Stomach (tissue), 9 donors: ENCODE data around the gene LRRC8B. TPM values are rescaled to one million over a fixed set of nuclear protein-coding genes. Genes with fewer than 3 reads are reported as not detected.

Experiments used
- DNase-seq, 2 donors: peaks; one replicate each; pipeline versions ENCODE4 v3.0.0 to v3.0.0-alpha.2; 2013 to 2019
- H3K27ac ChIP-seq, 5 donors: fragments of 200-600 bp in 4 of 5; sonication (generic) in 4 of 5; one replicate each; pipeline ENCODE4 v1.5.1; 2013 to 2019; ENCODE audit warnings: mild to moderate bottlenecking in 1 of 5, moderate library complexity in 1 of 5
- H3K27me3 ChIP-seq, 3 donors: fragments of 200-600 bp; sonication (generic); one replicate each; pipeline ENCODE4 v1.5.1; 2017 to 2019; ENCODE audit warnings: mixed run types in 1 of 3
- H3K36me3 ChIP-seq, 4 donors: fragments of 200-600 bp; sonication (generic); 1 replicate in 3 of 4; 2 replicates in 1 of 4; pipeline ENCODE4 v1.5.1; 2016 to 2019
- H3K4me1 ChIP-seq, 4 donors: fragments of 200-600 bp; sonication (generic); one replicate each; pipeline ENCODE4 v1.5.1; 2016 to 2019
- H3K4me3 ChIP-seq, 4 donors: fragments of 200-600 bp; sonication (generic) in 3 of 4; one replicate each; pipeline ENCODE4 v1.5.1; 2016 to 2019; ENCODE audit warnings: mild to moderate bottlenecking in 1 of 4
- H3K9me3 ChIP-seq, 4 donors: fragments of 200-600 bp; sonication (generic); one replicate each; pipeline ENCODE4 v1.5.1; 2016 to 2019
- CTCF ChIP-seq, 7 experiments: fragments of 450-650 bp in 4 of 7; fragments of 200-600 bp in 3 of 7; sonication (generic) in 3 of 7; IDR thresholded peaks; one replicate each; pipeline ENCODE4 v1.5.1; 2016 to 2019; ENCODE audit warnings: antibody characterized with exemption in 7 of 7, control low read depth in 2 of 7, mild to moderate bottlenecking in 1 of 7
- EP300 ChIP-seq: sonication (generic); formaldehyde crosslinking; IDR thresholded peaks from one replicate; pipeline ENCODE4 v1.6.1; 2017; ENCODE audit warnings: antibody characterized with exemption
- POLR2A ChIP-seq, 4 donors: fragments of 450-650 bp; IDR thresholded peaks; one replicate each; pipeline ENCODE4 v1.6.1; 2016; ENCODE audit warnings: antibody characterized with exemption in 4 of 4, control low read depth in 2 of 4, mild to moderate bottlenecking in 1 of 4, moderate library complexity in 1 of 4
- POLR2AphosphoS5 ChIP-seq, 3 donors: sonication (generic); formaldehyde crosslinking; IDR thresholded peaks; one replicate each; pipeline ENCODE4 v1.6.1; 2016; ENCODE audit warnings: antibody characterized with exemption in 3 of 3
- WGBS, 5 donors: extraction: QIAGEN DNeasy Blood & Tissue Kit in 3 of 5; methylation state at CpG; one replicate each; pipeline versions ENCODE4 v1.1.5 to v1.1.7; 2013 to 2018; 5-methylcytosine and 5-hydroxymethylcytosine counted together
- intact Hi-C: fragments of 100-400 bp; cut with DNase I; formaldehyde crosslinking; loops from one replicate; pipeline ENCODE4 v1.15.1; 2023; ENCODE audit warnings: low total_unique reads
- polyA plus RNA-seq, 3 donors: library from polyadenylated mRNA; stranded (reverse); fragments of 200-250 nt; gene quantifications; one replicate each; pipeline ENCODE4 v1.2.3, GENCODE V29; 2013
- total RNA-seq, 5 donors: library from RNA; depleted of rRNA; stranded (reverse); fragments of >200 nt; gene quantifications; one replicate each; pipeline versions ENCODE4 v1.1.0 to v1.2.3, GENCODE V29; 2014 to 2016
- donor health status: healthy with polysubstance abuse.
- donor health status: Bipolar disorder and iron deficiency.
- donor health status: healthy.

Gene LRRC8B
- total and polyA plus RNA-seq, 8 donors: 1.2 to 27.4 (median 7.1) TPM

- H3K9me3 ChIP-seq: no peaks in the 10 kb centered on the region
- intact Hi-C loops: loop anchor here (10.0 kb wide), 2 partner anchors 116 to 276 kb away; no protein-coding TSS in a partner anchor
- no peaks in the 10 kb centered on the region for H3K27me3 ChIP-seq
- TF ChIP-seq POLR2AphosphoS5 (IDR thresholded peaks at IDR 0.05) (no peak), EP300 (no peak), POLR2A (IDR thresholded peaks at IDR 0.05) (no peak), CTCF (IDR thresholded peaks at IDR 0.05) (no peak)
- H3K4me1 ChIP-seq: no peaks in the 10 kb centered on the region
- 72 to 88% (median 75%) methylated on average over 2 of the region's 2 CpGs for WGBS, 5 donors
- no peak overlapping the region for H3K4me3 ChIP-seq
- no peak for DNase-seq
- no peak overlapping the region for H3K27ac ChIP-seq
- no peaks in the 10 kb centered on the region for H3K36me3 ChIP-seq
Measured at GRCh38 chr1:89489047-89489729, 35.4 kb upstream of the LRRC8B start.

GRCh38 chr1:89490389-89490788, 34.2 kb upstream of the LRRC8B start:
- Histone ChIP-seq H3K4me1 (no peaks in the 10 kb centered on the region), H3K27ac (no peak overlapping the region), H3K4me3 (no peak overlapping the region), H3K27me3 (no peaks in the 10 kb centered on the region), H3K9me3 (no peaks in the 10 kb centered on the region), H3K36me3 (no peaks in the 10 kb centered on the region)
- no peak for DNase-seq
- WGBS, 5 donors: 78 to 96% (median 91%) methylated on average over 3 of the region's 3 CpGs
- no peak for TF ChIP-seq EP300
- no peak for TF ChIP-seq POLR2A (IDR thresholded peaks at IDR 0.05)
- TF ChIP-seq CTCF (IDR thresholded peaks at IDR 0.05): no peak
- TF ChIP-seq POLR2AphosphoS5 (IDR thresholded peaks at IDR 0.05): no peak
- intact Hi-C loops: no loop called here

- Histone ChIP-seq H3K4me1 (no peaks in the 10 kb centered on the region), H3K4me3 (no peak overlapping the region), H3K36me3 (no peaks in the 10 kb centered on the region), H3K27ac (no peak overlapping the region), H3K27me3 (no peaks in the 10 kb centered on the region), H3K9me3 (no peaks in the 10 kb centered on the region)
- TF ChIP-seq CTCF (IDR thresholded peaks at IDR 0.05) (no peak), POLR2AphosphoS5 (IDR thresholded peaks at IDR 0.05) (no peak), POLR2A (IDR thresholded peaks at IDR 0.05) (no peak), EP300 (no peak)
- intact Hi-C loops: no loop called here
- no peak for DNase-seq
- 65 to 84% (median 80%) methylated on average over 6 of the region's 6 CpGs for WGBS, 5 donors
Measured at GRCh38 chr1:89499320-89499719, 25.3 kb upstream of the LRRC8B start.

GRCh38 chr1:89502042-89502441, 22.6 kb upstream of the LRRC8B start:
- no peaks in the 10 kb centered on the region for H3K4me1 ChIP-seq
- no peak overlapping the region for H3K4me3 ChIP-seq
- H3K27me3 ChIP-seq: no peaks in the 10 kb centered on the region
- no peak for DNase-seq
- H3K27ac ChIP-seq: no peak overlapping the region
- no peaks in the 10 kb centered on the region for H3K36me3 ChIP-seq
- intact Hi-C loops: no loop called here
- 70 to 88% (median 78%) methylated on average over 2 of the region's 2 CpGs for WGBS, 5 donors
- H3K9me3 ChIP-seq: no peaks in the 10 kb centered on the region
- TF ChIP-seq CTCF (IDR thresholded peaks at IDR 0.05) (no peak), EP300 (no peak), POLR2AphosphoS5 (IDR thresholded peaks at IDR 0.05) (no peak), POLR2A (IDR thresholded peaks at IDR 0.05) (no peak)
